WTC11 (cell line): ENCODE results near the gene CTDNEP1.

ENCODE experiments used
- CTCF ChIP-seq: fragments of 200-600 bp; IDR thresholded peaks from 2 replicates; pipeline ENCODE4 v1.8.0; 2022; ENCODE audit warnings: antibody characterized with exemption
- FOXP4 ChIP-seq: sonication (generic); formaldehyde crosslinking; IDR thresholded peaks from 2 replicates; pipeline ENCODE4 v1.8.0; 2022; ENCODE audit warnings: mild to moderate bottlenecking, missing genetic modification reagents
- NR2C2 ChIP-seq: sonication (generic); formaldehyde crosslinking; IDR thresholded peaks from 2 replicates; pipeline ENCODE4 v1.8.0; 2022; ENCODE audit warnings: mild to moderate bottlenecking, missing genetic modification reagents
- ZBTB21 ChIP-seq: sonication (generic); formaldehyde crosslinking; IDR thresholded peaks from 2 replicates; pipeline ENCODE4 v1.8.1; 2023; ENCODE audit warnings: mild to moderate bottlenecking, missing genetic modification reagents, borderline replicate concordance

- no peak for TF ChIP-seq CTCF
- no peak for TF ChIP-seq NR2C2 (CRISPR knock-in tag)
- no peak for TF ChIP-seq FOXP4 (CRISPR knock-in tag)
- TF ChIP-seq ZBTB21 (CRISPR knock-in tag) = no peak
These were observed 44.0 kb upstream of the CTDNEP1 start for GRCh38 chr17:7295230-7296180.
